SK-N-DZ (cell line): ENCODE measurements around the gene ZSWIM6.
"Not testable (repeated sequence)": the region's sequence is repeated elsewhere in the genome, so short reads cannot be mapped to it uniquely, and the experiment has no call there.

ENCODE experiments used
- DNase-seq: peaks from one replicate; pipeline ENCODE4 v3.0.0-alpha.2; 2015; ENCODE audit warnings: low spot score

ZSWIM6 gene

DNA sequence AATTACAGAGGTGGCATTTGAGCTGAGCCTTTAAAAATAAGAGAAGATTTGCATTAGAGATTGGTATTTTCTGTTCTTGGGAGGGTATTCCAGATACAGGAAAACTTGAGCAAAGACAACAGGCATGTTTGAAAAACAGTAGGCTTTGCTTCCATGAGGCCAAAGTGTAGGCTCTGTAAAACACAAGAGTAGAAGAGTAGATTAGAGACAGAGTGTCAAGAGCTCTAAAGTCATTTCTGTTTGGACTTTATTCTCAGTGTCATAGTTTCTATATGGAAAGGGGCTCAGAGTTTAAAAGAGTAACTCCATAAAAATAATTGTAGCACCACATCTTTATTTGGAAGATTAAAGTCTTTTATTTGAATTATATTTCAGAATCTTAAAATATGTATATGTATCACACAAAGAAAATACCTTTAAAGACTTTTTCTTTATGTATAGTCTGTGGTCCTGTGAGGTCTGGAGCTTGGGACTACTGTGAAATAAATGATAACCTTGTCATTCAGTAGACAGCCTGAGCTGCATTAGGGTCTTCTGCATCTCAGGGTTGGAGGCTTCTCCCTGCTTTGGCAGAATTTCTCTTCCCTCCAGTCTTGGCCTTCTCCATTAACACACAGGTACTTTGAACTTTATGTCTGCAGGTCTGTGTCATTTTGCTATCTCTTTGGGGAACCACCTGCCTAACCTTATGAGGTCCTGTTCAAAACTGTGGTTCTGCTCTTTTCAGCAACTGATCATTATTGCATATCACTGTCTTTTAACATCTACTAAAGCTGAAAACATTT is 73.6 kb downstream of the ZSWIM6 start:
- DNase-seq, result no peak

DNA sequence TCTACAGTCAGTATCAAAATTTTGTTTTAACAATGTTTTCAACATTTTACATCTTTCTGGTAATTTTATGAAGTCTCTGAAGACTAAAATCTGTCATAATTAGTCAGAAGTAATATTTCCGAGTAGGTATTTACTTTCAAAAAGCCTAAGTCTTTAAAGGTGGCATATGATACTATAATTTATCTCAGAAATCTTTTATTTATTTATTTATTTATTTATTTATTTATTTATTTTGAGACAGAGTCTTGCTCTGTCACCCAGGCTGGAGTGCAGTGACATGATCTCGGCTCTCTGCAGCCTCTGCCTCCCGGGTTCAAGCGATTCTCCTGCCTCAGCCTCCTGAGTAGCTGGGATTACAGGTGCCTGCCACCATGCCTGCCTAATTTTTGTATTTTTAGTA is 74.4 kb downstream of the ZSWIM6 start:
- not testable (repeated sequence) for DNase-seq

DNA sequence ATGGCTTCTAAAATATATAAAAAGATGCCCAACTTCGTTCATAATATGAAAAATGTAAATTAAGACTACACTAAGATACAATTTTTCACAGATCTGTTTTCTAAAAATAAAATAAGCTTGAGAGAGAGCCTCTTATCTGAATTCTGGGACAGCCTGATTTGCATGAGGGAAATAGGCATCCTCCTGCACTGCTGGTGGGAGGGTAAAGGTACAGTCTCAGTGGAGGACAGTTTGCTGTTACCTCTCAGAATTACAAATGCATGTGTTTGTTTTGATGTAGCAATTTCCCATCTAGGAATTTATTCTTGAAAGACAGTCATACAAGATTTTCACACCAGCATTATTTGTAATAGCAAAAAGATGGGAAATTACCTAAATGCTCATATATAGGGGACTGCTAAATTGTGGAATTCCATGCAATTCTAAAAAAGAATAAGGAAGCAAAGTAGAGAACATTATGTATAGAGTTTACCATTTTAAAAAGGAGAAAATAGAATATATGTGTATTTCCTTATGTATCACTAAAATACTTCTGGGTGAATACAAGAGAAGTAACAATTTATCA is 75.7 kb downstream of the ZSWIM6 start:
- no peak for DNase-seq

DNA sequence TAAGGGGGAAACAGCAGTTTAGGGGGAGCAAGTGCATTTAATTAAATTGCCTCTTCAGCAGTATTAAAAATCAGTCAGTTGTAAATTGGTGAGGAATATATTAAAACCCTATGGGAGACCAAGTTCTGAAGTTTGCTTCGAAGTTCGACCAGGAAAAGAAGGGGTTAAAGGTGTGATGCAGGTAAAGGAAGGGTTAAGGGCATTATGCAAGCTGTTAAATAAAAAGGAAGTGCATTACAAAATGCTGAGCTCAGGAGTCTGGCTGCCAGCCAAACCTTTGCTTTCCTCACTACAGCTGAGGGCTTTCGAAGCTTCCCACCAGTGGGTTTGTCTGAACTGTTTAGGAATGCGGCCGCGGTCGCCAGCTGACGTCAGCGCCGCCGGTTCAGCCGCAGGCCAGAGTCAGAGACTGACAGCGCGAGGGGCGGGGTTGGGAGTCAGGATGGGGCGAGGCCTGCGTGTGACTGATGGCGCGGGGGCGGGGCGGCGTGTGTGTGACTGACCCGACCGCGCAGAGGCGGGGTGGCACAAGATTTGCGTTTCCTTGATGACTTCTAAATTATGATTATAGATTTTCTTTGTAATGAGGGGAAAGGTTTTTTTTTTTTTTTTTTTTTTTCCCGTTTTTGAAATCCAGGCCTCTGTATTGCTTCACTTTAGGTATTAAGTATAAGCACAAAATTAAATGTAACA is 76.6 kb downstream of the ZSWIM6 start:
- DNase-seq, result peak; percentile 92

DNA sequence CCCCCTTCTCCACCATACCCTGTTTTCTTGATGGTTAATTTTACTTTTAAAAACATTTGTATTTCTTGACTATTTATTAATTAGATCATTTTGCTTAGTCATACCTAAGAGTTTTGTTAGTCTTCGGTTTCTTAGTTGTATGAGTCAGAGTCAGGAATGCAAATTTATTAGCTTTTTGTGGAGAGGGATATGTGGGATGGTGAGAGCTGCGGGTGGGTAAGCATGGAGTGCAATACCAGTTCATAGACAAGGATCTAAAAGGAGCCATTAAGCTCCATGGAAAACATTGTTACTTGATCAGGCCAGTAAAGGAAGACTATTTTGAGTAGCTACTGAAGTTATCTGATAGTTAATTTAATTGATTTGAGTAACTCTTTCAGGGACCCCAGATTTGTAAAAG is 77.5 kb downstream of the ZSWIM6 start:
- DNase-seq, result no peak

DNA sequence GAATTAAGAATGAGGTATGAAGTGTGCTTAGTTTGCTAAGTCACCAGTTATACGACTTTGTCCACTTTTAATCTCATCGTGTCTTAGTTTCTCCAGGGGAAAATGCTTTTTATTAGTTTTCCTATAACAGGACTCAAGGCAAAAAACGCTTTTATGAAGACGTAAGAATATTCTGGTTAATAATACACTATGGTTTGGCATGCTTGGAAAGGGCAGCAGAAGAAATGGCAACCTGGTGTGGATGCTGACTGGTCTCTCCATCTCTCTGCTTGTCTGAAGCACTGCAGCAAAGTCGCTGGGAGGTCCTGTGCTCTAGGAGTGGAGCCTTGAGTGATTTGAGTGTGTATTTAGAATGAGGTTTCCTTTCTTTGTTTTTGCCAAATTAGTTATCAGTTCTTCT is 78.8 kb downstream of the ZSWIM6 start:
- DNase-seq, result no peak

DNA sequence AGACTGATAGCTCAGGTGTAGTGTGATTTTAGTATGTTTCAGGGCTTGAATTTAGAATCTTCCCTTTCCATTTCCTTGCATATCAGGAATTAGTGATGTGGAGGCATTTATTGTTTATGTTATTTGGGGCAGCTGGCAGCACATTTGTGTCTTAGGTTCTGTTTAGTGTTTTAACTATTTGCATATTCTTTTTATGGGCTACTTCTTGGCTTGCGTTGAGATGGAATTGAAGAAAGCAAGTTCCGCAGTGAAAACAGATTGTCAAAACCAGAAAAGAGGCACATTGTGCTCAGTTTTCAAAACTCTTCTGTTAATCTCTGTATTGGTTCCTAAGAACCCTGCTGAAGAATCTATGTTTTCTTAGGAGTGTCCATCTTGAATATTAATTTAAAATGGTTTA is 80.3 kb downstream of the ZSWIM6 start:
- no peak for DNase-seq

DNA sequence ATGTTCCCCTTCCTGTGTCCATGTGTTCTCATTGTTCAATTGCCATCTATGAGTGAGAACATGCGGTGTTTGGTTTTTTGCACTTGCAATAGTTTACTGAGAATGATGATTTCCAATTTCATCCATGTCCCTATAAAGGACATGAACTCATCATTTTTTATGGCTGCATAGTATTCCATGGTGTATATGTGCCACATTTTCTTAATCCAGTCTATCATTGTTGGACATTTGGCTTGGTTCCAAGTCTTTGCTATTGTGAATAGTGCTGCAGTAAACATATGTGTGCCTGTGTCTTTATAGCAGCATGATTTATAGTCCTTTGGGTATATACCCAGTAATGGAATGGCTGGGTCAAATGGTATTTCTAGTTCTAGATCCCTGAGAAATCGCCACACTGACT is 81.1 kb downstream of the ZSWIM6 start:
- DNase-seq, result not testable (repeated sequence)

DNA sequence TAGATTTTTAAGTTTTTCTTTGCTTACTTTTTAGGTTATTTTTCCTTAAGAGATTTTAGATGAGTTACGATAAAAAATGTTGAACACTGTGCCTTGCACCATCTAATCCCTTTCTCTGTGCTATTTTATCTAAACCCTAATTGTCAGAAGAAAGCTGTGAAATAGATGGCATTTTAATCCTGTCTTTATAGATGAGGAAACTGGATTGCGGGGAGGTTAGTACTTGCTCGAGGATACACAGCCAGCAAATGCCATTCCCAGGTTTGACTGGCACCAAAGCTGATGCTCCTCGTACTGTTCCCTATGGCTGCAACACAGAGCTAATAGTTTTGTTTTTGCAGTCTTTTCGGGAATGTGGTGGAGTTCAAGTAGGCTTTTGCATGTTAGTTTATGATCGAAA is 82.7 kb downstream of the ZSWIM6 start:
- DNase-seq, result no peak

DNA sequence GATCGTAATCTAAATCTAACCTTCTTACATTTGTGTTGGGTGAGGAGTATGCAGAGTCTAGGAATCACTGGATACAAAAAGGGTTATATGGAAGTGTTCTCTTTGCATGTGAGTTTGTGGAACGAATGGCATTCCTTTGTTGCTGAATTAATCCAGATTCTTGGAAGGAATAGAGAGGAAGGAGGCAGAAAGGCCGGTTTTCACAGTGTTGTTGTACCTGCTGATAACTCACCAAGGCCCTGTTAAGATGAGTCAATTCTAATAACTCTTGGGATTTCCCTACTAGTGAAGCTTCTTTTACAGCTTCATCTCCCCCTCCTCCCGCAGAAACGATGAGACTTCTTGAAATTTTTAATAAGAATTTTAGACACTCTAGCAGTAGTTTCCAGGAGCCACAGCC is 84.0 kb downstream of the ZSWIM6 start:
- no peak for DNase-seq

DNA sequence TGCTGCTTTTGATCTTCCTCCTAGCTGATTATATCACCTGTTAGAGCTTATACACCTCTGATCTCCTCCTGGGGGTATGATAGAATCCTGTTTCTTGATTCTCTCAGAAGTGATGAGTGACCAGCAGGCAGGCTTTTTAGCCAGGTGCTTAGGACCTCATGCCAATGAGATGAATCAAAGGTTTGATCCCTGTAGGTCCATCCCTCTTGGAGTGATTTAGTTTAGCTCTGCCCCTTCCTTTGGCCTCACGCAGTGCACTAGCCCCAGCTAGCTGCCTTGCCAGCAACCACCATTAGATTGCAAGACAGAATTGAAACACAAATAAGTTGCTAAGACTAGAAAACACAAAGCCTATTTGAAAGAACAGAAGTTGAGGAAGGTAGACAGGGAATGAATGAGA is 84.4 kb downstream of the ZSWIM6 start:
- DNase-seq, result no peak

DNA sequence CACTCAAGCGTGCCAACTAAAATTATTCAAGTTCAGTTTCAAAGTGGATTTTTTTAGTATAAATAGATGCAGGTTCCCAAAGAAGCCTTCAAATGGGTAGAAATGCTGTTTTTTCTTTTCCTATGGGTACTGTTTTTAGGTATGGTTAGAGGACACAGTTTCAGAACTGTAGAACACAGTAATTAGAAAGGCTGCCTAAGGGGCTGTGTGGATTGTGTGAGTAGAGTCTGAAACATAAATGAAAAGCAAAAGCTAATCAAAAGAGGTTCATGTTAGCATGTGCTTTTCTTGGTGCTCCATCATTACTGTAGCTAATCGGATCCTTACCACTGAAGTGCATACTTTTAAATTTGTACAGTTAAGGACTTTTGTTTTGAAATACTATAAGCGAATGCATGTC is 85.3 kb downstream of the ZSWIM6 start:
- no peak for DNase-seq

DNA sequence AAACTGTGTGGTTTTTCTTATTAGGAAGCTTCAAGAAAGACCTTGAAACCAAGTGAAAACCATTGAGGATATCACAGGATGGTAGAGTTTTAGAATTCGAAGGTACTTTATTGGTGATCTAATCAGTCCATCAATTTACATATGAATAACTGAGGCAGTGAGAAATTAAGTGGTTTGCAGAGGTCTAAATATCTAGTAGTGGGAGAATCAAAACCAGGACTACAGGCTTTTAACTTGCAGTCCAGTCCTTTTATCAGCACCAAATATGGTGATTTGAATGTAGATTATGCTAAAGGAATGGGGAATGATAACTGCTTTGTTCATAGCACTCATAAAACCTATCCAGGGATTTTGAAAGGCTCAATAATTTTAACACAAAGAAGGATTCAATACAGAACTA is 85.8 kb downstream of the ZSWIM6 start:
- DNase-seq, result no peak

DNA sequence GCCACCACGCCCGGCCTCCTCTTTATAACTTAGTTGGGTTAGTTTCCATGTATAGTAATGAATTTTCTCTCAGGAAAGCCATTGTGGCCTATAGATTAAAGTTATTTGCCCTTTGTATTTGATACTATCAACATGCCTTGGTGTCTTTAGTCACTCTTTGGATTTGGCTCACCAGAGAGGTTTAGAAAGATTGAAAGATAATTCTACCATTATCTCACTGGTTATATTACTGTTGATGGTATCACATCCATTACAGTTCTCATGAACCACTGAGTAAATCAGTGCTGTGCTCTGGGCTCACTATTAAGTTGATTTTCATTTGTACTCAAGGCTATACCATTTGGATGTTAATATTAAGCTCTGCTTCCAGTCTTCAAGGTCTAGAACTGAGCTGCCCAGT is 87.0 kb downstream of the ZSWIM6 start:
- peak; percentile 31 for DNase-seq

DNA sequence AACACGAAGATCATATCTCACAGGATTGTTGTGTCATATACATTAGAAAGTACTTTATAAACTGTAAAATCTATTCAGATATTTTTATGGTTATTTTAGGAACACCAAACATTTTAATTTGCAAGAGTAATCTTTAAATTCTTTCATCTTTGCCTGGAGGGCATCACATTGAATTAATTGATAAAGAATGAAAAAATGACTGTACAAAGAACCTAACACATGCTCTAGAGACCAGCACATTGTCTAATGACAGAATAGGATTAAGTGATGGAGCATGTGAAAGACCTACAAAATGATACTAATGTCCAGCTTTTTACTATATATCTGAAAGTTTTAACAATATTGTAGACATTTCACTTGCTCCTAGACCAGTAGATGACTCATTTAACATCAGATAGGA is 88.0 kb downstream of the ZSWIM6 start:
- DNase-seq, result no peak

DNA sequence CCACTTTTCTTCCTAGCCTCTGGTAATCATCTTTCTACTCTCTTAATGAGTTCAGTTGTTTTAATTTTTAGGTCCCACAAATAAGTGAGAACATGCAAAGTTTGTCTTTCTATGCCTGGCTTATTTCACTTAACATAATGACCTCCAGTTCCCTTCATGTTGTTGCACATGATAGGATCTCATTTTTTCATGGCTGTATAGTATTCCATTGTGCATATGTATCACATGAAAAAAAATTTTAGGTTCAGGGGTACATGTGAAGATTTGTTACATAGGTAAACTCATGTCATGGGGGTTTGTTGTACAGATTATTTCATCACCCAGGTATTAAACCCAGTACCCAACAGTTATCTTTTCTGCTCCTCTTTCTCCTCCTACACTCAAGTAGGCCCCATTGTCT is 89.2 kb downstream of the ZSWIM6 start:
- DNase-seq, result not testable (repeated sequence)

DNA sequence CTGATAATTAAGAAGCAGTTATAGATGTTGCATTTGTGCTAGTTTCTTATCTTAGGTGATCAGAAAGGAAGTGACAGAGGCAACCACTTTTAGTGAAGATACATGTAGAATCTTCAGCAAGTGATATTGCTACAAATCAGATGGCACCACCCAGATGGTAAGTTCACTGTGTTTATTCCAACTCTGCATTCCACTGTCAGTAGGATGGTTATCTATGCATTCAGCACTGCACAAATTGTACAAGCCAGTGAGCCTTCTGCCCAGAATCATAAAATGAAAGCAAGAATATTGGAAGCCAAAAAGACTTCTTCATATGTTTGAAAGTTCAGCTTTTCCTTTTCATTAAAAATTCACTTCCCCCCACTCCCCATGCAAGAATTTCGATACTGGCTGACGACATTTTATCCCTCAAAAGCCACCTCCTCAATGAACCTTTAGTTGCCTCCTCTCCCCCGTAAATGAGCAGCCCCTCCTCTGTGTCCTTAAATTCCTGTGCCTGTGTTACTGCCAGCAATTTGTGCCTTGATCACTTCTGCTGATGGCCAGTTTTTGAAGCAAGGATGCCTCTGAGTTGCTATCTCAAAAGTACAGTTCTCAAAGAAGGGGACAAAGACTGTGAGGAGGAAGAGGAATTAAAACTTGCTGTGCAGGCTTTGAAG is 91.6 kb downstream of the ZSWIM6 start:
- DNase-seq, result no peak

DNA sequence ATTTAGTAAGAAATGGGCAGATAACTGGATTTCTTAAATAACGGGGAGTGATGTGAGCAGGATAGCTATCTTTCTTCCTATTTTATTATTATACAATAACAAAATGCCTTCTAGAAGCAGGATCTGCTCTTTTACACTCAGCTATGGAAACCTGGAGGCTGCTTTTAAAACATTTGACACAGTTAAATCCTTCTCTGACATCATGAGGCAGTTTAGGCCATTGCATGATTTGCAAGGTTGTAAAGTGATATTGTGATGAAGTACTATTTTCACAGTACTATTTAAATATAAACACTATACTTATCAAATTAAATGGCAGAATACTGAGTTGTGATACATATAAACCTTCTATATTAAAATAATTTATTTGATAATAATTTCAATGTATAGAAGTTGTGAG is 93.9 kb downstream of the ZSWIM6 start:
- no peak for DNase-seq

DNA sequence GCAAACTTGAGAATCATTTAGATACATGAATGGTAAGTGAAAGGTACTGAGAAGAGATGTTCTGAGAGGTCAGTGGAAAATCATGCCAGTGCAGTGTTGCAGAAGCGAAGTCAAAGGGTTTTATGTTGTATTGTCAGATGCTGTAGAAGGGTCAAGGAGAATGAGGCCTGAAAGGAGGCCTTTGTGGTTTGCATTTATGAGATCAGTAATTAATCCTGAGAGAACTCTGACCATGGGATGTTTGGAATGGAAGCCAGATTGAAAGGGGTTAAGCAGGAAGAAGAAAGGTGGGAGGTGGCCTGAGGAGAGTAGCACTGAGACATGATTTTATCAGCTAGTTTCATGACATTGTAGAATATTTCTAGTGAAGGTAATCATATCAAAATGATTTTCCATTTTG is 97.8 kb downstream of the ZSWIM6 start:
- DNase-seq, result no peak

DNA sequence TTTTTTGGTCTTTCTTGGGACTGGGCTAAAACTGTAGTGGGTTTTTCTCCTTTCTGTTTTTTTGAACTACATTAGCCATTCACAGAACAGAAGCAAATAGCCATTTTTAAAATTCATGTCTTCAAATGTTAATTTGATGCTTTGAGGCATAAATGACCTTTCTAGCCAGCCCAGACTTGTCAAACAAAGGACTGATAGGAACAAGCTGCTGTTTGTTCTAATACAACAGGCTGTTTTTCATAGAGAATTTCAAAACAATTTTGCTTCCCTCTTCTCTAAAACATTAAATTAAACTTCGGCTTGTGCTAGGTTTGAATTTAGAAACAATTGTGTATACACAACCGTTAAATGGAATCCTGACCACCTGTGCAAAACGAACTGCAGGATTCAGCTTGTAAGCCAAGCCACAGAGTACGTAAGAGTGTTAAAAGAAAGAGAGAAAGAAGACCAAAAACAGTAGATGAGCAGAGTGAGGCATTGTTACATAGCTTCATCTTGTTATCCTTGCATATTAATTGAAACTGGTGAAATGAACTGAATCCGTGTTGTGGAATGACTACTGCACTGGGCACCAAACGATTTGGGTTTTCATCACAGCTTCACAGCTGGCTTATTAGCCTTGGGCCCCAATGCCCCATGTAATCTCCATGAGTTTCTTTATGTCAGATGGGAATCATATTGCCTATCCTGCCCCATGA is 100.0 kb downstream of the ZSWIM6 start:
- no peak for DNase-seq

DNA sequence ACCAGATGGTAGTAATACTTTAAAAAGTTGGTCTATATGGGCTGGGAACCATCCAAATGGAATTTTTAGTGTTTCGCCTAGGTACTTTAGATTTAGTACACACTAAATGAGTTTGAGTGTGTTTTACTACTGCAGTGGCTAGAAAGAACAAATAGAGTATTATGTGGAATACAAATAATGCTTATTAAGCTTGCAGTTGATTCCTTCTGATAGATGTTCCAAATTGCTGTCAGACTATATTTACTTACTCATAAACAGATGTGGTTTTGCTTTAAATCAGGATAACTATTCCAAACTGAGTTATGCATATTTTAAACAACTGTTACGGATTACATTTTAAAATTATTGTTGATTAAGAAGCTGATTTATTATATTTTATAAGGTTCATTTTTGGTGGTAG is 103.3 kb downstream of the ZSWIM6 start:
- no peak for DNase-seq
